Liver (tissue), 9 donors: ENCODE data around the gene AGAP2. TPM values are rescaled to one million over a fixed set of nuclear protein-coding genes. Genes with fewer than 3 reads are reported as not detected.

Source experiments
- DNase-seq: peaks from one replicate; pipeline ENCODE4 v3.0.0-alpha.2; 2017; ENCODE audit warnings: low spot score
- H3K27ac ChIP-seq, 2 donors: one replicate each; pipeline ENCODE4 v1.7.0; 2013; ENCODE audit warnings: inconsistent platforms in 2 of 2, low read length in 2 of 2, control low read depth in 1 of 2, low read depth in 1 of 2, mild to moderate bottlenecking in 1 of 2
- H3K27me3 ChIP-seq, 4 donors: one replicate each; pipeline versions ENCODE4 v1.6.1 to v1.7.0; 2013; ENCODE audit warnings: low read length in 3 of 4, inconsistent platforms in 1 of 4, mild to moderate bottlenecking in 1 of 4, moderate library complexity in 1 of 4; ENCODE audit not compliant: control insufficient read depth in 4 of 4, insufficient read depth in 4 of 4
- H3K36me3 ChIP-seq, 4 donors: one replicate each; pipeline versions ENCODE4 v1.6.1 to v1.7.0; 2013; ENCODE audit warnings: low read length in 3 of 4, mild to moderate bottlenecking in 3 of 4, low read depth in 1 of 4, moderate library complexity in 1 of 4; ENCODE audit not compliant: control insufficient read depth in 4 of 4, insufficient read depth in 3 of 4
- H3K4me1 ChIP-seq, 4 donors: one replicate each; pipeline versions ENCODE4 v1.6.1 to v1.7.0; 2013; ENCODE audit warnings: low read length in 3 of 4, mild to moderate bottlenecking in 3 of 4, moderate library complexity in 1 of 4; ENCODE audit not compliant: control insufficient read depth in 4 of 4, insufficient read depth in 4 of 4
- H3K4me3 ChIP-seq, 3 donors: one replicate each; pipeline versions ENCODE4 v1.6.1 to v1.7.0; 2013; ENCODE audit warnings: low read length in 3 of 3, control low read depth in 1 of 3, low read depth in 1 of 3, mild to moderate bottlenecking in 1 of 3
- H3K9ac ChIP-seq, 2 donors: one replicate each; pipeline ENCODE4 v1.7.0; 2013; ENCODE audit warnings: low read length in 2 of 2, mild to moderate bottlenecking in 2 of 2, moderate library complexity in 2 of 2, control low read depth in 1 of 2, low read depth in 1 of 2
- H3K9me3 ChIP-seq, 4 donors: one replicate each; pipeline versions ENCODE4 v1.6.1 to v1.7.0; 2013; ENCODE audit warnings: low read length in 3 of 4; ENCODE audit not compliant: control insufficient read depth in 4 of 4
- ATF3 ChIP-seq: IDR thresholded peaks from 2 replicates; pipeline ENCODE4 v1.6.1; 2016; ENCODE audit warnings: antibody characterized with exemption
- CTCF ChIP-seq: fragments of 150-350 bp; IDR thresholded peaks from 2 replicates; pipeline ENCODE4 v1.5.1; 2017; ENCODE audit warnings: improper control_type of control experiment, low read depth, low read length; ENCODE audit not compliant: missing input control
- EGR1 ChIP-seq, 2 donors: IDR thresholded peaks; 2 replicates each; pipeline ENCODE4 v1.6.1; 2016 to 2018; ENCODE audit warnings: antibody characterized with exemption in 2 of 2, low read depth in 2 of 2
- FOXA1 ChIP-seq: IDR thresholded peaks from 2 replicates; pipeline ENCODE4 v1.6.1; 2016; ENCODE audit warnings: antibody characterized with exemption
- FOXA2 ChIP-seq: IDR thresholded peaks from 2 replicates; pipeline ENCODE4 v1.6.1; 2016; ENCODE audit warnings: antibody characterized with exemption
- GABPA ChIP-seq, 2 donors: IDR thresholded peaks in 1 of 2; conservative IDR thresholded peaks in 1 of 2; 2 replicates each; pipeline ENCODE4 v1.6.1; 2016; ENCODE audit warnings: antibody characterized with exemption in 2 of 2, mild to moderate bottlenecking in 1 of 2, moderate library complexity in 1 of 2
- HNF4A ChIP-seq, 2 donors: conservative IDR thresholded peaks; 2 replicates each; pipeline ENCODE4 v1.6.1; 2016; ENCODE audit warnings: antibody characterized with exemption in 2 of 2, mild to moderate bottlenecking in 2 of 2
- JUND ChIP-seq, 2 donors: IDR thresholded peaks; 2 replicates each; pipeline ENCODE4 v1.6.1; 2016; ENCODE audit warnings: antibody characterized with exemption in 2 of 2
- MAX ChIP-seq: IDR thresholded peaks from 2 replicates; pipeline ENCODE4 v1.6.1; 2016; ENCODE audit warnings: antibody characterized with exemption
- NR2F2 ChIP-seq: IDR thresholded peaks from 2 replicates; pipeline ENCODE4 v1.6.1; 2016; ENCODE audit warnings: antibody characterized with exemption
- RAD21 ChIP-seq, 2 donors: IDR thresholded peaks; 2 replicates each; pipeline ENCODE4 v1.6.1; 2016; ENCODE audit warnings: antibody characterized with exemption in 2 of 2, mild to moderate bottlenecking in 2 of 2
- REST ChIP-seq: IDR thresholded peaks from 2 replicates; pipeline ENCODE4 v1.6.1; 2016; ENCODE audit warnings: antibody characterized with exemption, mild to moderate bottlenecking
- RXRA ChIP-seq, 2 donors: IDR thresholded peaks; 2 replicates each; pipeline ENCODE4 v1.6.1; 2017 to 2018; ENCODE audit warnings: antibody characterized with exemption in 2 of 2, mild to moderate bottlenecking in 1 of 2
- SP1 ChIP-seq: IDR thresholded peaks from 2 replicates; pipeline ENCODE4 v1.6.1; 2018; ENCODE audit warnings: antibody characterized with exemption, mild to moderate bottlenecking
- TAF1 ChIP-seq: conservative IDR thresholded peaks from 2 replicates; pipeline ENCODE4 v1.6.1; 2016; ENCODE audit warnings: antibody characterized with exemption, mild to moderate bottlenecking
- YY1 ChIP-seq: IDR thresholded peaks from 2 replicates; pipeline ENCODE4 v1.6.1; 2016; ENCODE audit warnings: antibody characterized with exemption, mild to moderate bottlenecking
- WGBS: extraction: QIAGEN DNeasy Blood & Tissue Kit; methylation state at CpG from one replicate; pipeline ENCODE4 v1.1.7; 2013; 5-methylcytosine and 5-hydroxymethylcytosine counted together
- polyA plus RNA-seq, 2 donors: library from polyadenylated mRNA; stranded (reverse) in 1 of 2; unstranded in 1 of 2; fragments of 200-250 nt in 1 of 2; fragments of >200 nt in 1 of 2; fragmentation: Nextera tagmentation in 1 of 2; extraction: Ambion mirVana in 1 of 2; gene quantifications; one replicate each; pipeline versions ENCODE4 v1.2.1 to v1.2.3, GENCODE V29; 2013 to 2015
- total RNA-seq, 2 donors: library from RNA; depleted of rRNA; stranded (reverse); fragments of >200 nt; gene quantifications; one replicate each; pipeline ENCODE4 v1.2.3, GENCODE V29; 2014
- donor health status: healthy.
- donor health status: healthy.
- donor health status: healthy.
- donor health status: healthy.
- donor health status: healthy.

AGAP2 gene
- total and polyA plus RNA-seq, 4 donors, result 0.18 to 1.7 (median 0.64) TPM

DNA sequence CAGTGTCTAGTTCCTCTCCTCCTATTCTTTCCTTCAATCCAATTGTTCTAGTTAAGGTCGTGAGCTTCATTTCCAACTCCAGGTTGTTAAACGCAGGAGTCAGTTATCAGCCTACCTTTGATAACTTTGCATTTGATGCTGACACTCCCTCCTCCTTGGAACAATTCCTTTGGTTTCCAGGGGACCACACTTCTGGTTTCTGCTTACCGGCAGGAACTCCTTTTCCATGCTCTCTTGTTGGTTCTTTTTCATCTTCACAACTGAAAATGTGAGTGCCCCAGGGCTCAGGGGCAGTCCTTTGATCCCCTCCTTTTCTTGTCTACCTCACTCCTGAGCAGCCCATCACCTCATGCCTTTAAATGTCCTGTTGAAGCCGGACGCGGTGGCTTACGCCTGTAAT is 38.8 kb upstream of the AGAP2 start:
- no peaks in the 10 kb centered on the region for H3K27me3 ChIP-seq
- no peaks in the 10 kb centered on the region for H3K9me3 ChIP-seq
- no peak overlapping the region for H3K4me3 ChIP-seq
- peaks cover 0 to 10% (median 6%) of the 10 kb centered on the region in 4 donors for H3K4me1 ChIP-seq
- WGBS, result 96% methylated on average over 7 of the region's 7 CpGs
- no peak for TF ChIP-seq REST
- TF ChIP-seq RAD21 (IDR thresholded peaks at IDR 0.05), result no peak
- no peak for TF ChIP-seq YY1
- TF ChIP-seq CTCF, result no peak
- TF ChIP-seq SP1, result no peak
- TF ChIP-seq NR2F2, result no peak
- no peak for TF ChIP-seq GABPA (IDR thresholded peaks at IDR 0.05 in 1 of 2, conservative IDR thresholded peaks at IDR 0.05 in 1 of 2)
- no peak for TF ChIP-seq HNF4A (conservative IDR thresholded peaks at IDR 0.05)
- no peak for TF ChIP-seq JUND (IDR thresholded peaks at IDR 0.05)
- no peak for TF ChIP-seq MAX
- no peak for TF ChIP-seq ATF3
- no peak for TF ChIP-seq RXRA (IDR thresholded peaks at IDR 0.05)
- TF ChIP-seq FOXA2, result no peak
- TF ChIP-seq TAF1, result no peak
- TF ChIP-seq FOXA1, result no peak
- H3K27ac ChIP-seq, result no peak overlapping the region
- H3K36me3 ChIP-seq, result peaks cover 0 to 3% (median 0%) of the 10 kb centered on the region in 4 donors
- H3K9ac ChIP-seq, result no peak overlapping the region
- no peak for DNase-seq

DNA sequence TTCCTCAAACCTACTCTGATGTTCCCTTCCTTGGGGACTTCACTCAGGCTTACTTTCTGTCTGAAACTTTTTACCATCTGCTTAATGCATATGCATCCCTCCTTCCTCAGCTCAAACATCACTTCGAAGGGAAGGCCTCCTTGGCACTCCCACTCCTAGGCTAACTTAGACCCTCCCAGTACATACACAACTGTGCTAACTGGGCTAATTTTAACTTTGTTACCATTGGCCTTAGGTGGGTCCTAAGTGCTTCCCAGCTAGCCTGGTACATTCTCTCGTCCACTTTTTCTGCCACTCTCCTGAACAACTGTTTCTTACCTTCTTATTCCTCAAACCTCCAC is 37.7 kb upstream of the AGAP2 start:
- Histone ChIP-seq H3K4me1 (peaks cover 2 to 10% (median 8%) of the 10 kb centered on the region in 4 donors), H3K4me3 (no peak overlapping the region), H3K9ac (no peak overlapping the region), H3K27me3 (no peaks in the 10 kb centered on the region), H3K9me3 (no peaks in the 10 kb centered on the region), H3K36me3 (peaks cover 0 to 3% (median 0%) of the 10 kb centered on the region in 4 donors), H3K27ac (no peak overlapping the region)
- DNase-seq, result no peak
- WGBS, result 92% methylated on average over 2 of the region's 2 CpGs
- TF ChIP-seq CTCF, result no peak
- TF ChIP-seq RXRA (IDR thresholded peaks at IDR 0.05), result no peak
- TF ChIP-seq TAF1, result no peak
- TF ChIP-seq EGR1 (IDR thresholded peaks at IDR 0.05; ENCODE audit: low read depth in 2 of 2), result no peak
- no peak for TF ChIP-seq FOXA1
- no peak for TF ChIP-seq NR2F2
- no peak for TF ChIP-seq SP1
- no peak for TF ChIP-seq GABPA (IDR thresholded peaks at IDR 0.05 in 1 of 2, conservative IDR thresholded peaks at IDR 0.05 in 1 of 2)
- TF ChIP-seq ATF3, result no peak
- TF ChIP-seq MAX, result no peak
- TF ChIP-seq HNF4A (conservative IDR thresholded peaks at IDR 0.05), result no peak
- no peak for TF ChIP-seq FOXA2
